ENCODE results near the gene P2RX3.

- TF ChIP-seq CTCF (conservative IDR thresholded peaks at IDR 0.05) (no peak), EZH2 (IDR thresholded peaks at IDR 0.05; ENCODE audit: low read depth) (no peak)
Measured at GRCh38 chr11:57360991-57361390, 22.8 kb downstream of the P2RX3 start.

Data from PC-9 (cell line).